ENCODE data around the gene LRRC4C.

GRCh38 chr11:40354121-40354520 lies 1105.3 kb downstream of the LRRC4C start:
- TF ChIP-seq CTCF (IDR thresholded peaks at IDR 0.05) (no peak), POLR2A (IDR thresholded peaks at IDR 0.05) (no peak), POLR2AphosphoS5 (IDR thresholded peaks at IDR 0.05) (no peak)
